Sigmoid colon (tissue), 4 donors: ENCODE results near the gene SGCD.

Source experiments
- EP300 ChIP-seq, 4 donors: sonication (generic); formaldehyde crosslinking; IDR thresholded peaks; one replicate each; pipeline ENCODE4 v1.6.1; 2017; ENCODE audit warnings: antibody characterized with exemption in 4 of 4
- POLR2A ChIP-seq, 2 donors: fragments of 450-650 bp; IDR thresholded peaks; one replicate each; pipeline ENCODE4 v1.6.1; 2016; ENCODE audit warnings: antibody characterized with exemption in 2 of 2, mild to moderate bottlenecking in 2 of 2, moderate library complexity in 2 of 2
- POLR2AphosphoS5 ChIP-seq, 4 donors: sonication (generic); formaldehyde crosslinking; IDR thresholded peaks; one replicate each; pipeline ENCODE4 v1.6.1; 2017; ENCODE audit warnings: antibody characterized with exemption in 4 of 4
- TF ChIP-seq, protein P1 (sequence below), 4 experiments: fragments of 450-650 bp in 3 of 4; fragments of 200-600 bp in 1 of 4; IDR thresholded peaks; one replicate each; pipeline ENCODE4 v1.5.1; 2016 to 2019; ENCODE audit warnings: antibody characterized with exemption in 4 of 4, mild to moderate bottlenecking in 3 of 4, moderate library complexity in 2 of 4

DNA sequence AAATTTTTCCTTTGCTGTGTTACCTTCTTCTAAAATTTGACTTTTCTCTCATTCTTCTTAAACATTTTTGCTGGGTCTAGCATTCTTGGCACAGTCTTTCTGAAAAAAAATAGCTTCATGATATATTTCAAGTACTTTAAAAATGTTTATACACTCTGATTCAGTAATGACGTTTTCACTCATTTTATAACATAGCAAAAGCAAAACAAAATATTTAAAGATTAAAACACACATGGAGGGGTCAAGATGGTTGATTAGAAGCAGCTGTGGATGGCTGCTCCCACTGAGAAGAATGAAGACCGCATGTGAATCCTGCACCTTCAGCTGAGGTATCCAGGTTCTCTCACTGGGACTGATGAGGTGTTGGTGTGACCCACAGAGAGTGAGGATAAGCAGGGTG, 188.2 kb downstream of the SGCD start:
- no peak for TF ChIP-seq POLR2A (IDR thresholded peaks at IDR 0.05)
- TF ChIP-seq, protein P1, sequence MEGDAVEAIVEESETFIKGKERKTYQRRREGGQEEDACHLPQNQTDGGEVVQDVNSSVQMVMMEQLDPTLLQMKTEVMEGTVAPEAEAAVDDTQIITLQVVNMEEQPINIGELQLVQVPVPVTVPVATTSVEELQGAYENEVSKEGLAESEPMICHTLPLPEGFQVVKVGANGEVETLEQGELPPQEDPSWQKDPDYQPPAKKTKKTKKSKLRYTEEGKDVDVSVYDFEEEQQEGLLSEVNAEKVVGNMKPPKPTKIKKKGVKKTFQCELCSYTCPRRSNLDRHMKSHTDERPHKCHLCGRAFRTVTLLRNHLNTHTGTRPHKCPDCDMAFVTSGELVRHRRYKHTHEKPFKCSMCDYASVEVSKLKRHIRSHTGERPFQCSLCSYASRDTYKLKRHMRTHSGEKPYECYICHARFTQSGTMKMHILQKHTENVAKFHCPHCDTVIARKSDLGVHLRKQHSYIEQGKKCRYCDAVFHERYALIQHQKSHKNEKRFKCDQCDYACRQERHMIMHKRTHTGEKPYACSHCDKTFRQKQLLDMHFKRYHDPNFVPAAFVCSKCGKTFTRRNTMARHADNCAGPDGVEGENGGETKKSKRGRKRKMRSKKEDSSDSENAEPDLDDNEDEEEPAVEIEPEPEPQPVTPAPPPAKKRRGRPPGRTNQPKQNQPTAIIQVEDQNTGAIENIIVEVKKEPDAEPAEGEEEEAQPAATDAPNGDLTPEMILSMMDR (IDR thresholded peaks at IDR 0.05), result no peak
- no peak for TF ChIP-seq POLR2AphosphoS5 (IDR thresholded peaks at IDR 0.05)
- TF ChIP-seq EP300 (IDR thresholded peaks at IDR 0.05), result no peak
